ENCODE data around the gene ST8SIA1.

DNA sequence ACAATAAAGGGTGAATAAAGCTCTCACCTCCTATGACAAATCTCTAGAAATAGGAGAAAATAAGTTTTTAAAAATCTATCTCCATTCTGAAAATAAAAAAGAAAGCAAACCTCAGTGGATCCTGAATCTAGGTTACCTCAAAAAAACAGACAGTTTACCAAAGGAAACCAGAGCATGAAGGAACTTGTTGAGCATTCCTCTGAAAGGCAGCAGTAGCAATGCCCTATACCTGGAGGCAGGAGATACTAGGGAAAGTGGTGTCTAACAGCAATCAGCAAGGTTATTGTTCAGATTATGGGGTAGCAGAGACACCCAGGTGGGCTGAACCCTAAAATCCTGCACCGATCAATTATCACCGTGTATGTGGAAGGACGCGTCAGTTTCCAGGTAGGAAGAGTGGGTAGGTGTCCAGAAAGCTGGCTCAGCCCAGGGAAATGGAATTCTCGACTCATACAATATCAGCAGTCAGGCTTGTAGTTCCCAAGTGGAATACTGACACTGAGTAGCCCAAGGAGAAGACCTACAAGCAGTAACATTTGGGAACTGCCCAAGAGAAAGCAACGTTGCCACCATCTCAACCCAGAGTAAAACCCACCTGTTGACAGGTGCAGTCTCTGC is 128.3 kb downstream of the ST8SIA1 start:
- TF ChIP-seq, protein P1, sequence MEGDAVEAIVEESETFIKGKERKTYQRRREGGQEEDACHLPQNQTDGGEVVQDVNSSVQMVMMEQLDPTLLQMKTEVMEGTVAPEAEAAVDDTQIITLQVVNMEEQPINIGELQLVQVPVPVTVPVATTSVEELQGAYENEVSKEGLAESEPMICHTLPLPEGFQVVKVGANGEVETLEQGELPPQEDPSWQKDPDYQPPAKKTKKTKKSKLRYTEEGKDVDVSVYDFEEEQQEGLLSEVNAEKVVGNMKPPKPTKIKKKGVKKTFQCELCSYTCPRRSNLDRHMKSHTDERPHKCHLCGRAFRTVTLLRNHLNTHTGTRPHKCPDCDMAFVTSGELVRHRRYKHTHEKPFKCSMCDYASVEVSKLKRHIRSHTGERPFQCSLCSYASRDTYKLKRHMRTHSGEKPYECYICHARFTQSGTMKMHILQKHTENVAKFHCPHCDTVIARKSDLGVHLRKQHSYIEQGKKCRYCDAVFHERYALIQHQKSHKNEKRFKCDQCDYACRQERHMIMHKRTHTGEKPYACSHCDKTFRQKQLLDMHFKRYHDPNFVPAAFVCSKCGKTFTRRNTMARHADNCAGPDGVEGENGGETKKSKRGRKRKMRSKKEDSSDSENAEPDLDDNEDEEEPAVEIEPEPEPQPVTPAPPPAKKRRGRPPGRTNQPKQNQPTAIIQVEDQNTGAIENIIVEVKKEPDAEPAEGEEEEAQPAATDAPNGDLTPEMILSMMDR (IDR thresholded peaks at IDR 0.05; ENCODE audit: insufficient read depth, low read depth, low read length) = no peak
- TF ChIP-seq EZH2 (IDR thresholded peaks at IDR 0.05; ENCODE audit: insufficient read depth, low read length) = no peak
